HG02973 (cell line): ENCODE results near the gene ARHGDIA.
"Not testable (repeated sequence)": the region's sequence is repeated elsewhere in the genome, so short reads cannot be mapped to it uniquely, and the experiment has no call there.

ENCODE experiments used
- ATAC-seq: cut with Tn5 transposase; IDR thresholded peaks from one replicate; pipeline ENCODE4 v1.9.1; 2021; ENCODE audit warnings: moderate library complexity; ENCODE audit not compliant: unreplicated experiment

The ARHGDIA gene

GRCh38 chr17:81844887-81845286, 26.2 kb downstream of the ARHGDIA start:
- no peak for ATAC-seq

GRCh38 chr17:81844327-81844851, 26.7 kb downstream of the ARHGDIA start:
- no peak for ATAC-seq

- no peak for ATAC-seq
Measured at GRCh38 chr17:81843713-81844326, 27.3 kb downstream of the ARHGDIA start.

GRCh38 chr17:81842725-81843504, 28.2 kb downstream of the ARHGDIA start:
- no peak for ATAC-seq

- no peak for ATAC-seq
Measured at GRCh38 chr17:81842378-81842724, 28.8 kb downstream of the ARHGDIA start.

GRCh38 chr17:81841866-81842265, 29.3 kb downstream of the ARHGDIA start:
- ATAC-seq, result no peak

GRCh38 chr17:81840826-81841778, 30.0 kb downstream of the ARHGDIA start:
- no peak for ATAC-seq

- not testable (repeated sequence) for ATAC-seq
Measured at GRCh38 chr17:81840059-81840458, 31.1 kb downstream of the ARHGDIA start.

- no peak for ATAC-seq
Measured at GRCh38 chr17:81839301-81839700, 31.8 kb downstream of the ARHGDIA start.

GRCh38 chr17:81838753-81839255, 32.3 kb downstream of the ARHGDIA start:
- ATAC-seq, result no peak

GRCh38 chr17:81837641-81838040, 33.5 kb downstream of the ARHGDIA start:
- no peak for ATAC-seq

- no peak for ATAC-seq
Measured at GRCh38 chr17:81834831-81835267, 36.3 kb downstream of the ARHGDIA start, which contains the start of gene PPP1R27. Gene PPP1R27, minus strand, starts transcription at chr17:81835050. Its CDS starts 97 bp downstream, at chr17:81834953.

- ATAC-seq, result no peak
Measured at GRCh38 chr17:81833921-81834830, 37.0 kb downstream of the ARHGDIA start.

- ATAC-seq, result peak; percentile 59
Measured at GRCh38 chr17:81833160-81833920, 37.8 kb downstream of the ARHGDIA start, which contains the start of gene MCRIP1. Gene MCRIP1, minus strand, starts transcription at chr17:81833291. Its CDS starts 8,785 bp downstream, at chr17:81824506.

- ATAC-seq, result peak; percentile 53
Measured at GRCh38 chr17:81832608-81833159, 38.5 kb downstream of the ARHGDIA start.

- ATAC-seq, result peak; percentile 12
Measured at GRCh38 chr17:81831957-81832607, 39.1 kb downstream of the ARHGDIA start.

GRCh38 chr17:81831563-81831956, 39.6 kb downstream of the ARHGDIA start:
- no peak for ATAC-seq

- ATAC-seq, result no peak
Measured at GRCh38 chr17:81829858-81830257, 41.3 kb downstream of the ARHGDIA start.
